Left forelimb (tissue), 1 donor: ENCODE data around the gene CDCA8.

Source experiments
- DNase-seq: peaks from one replicate; pipeline ENCODE4 v3.0.0-alpha.2; 2018; ENCODE audit warnings: low spot score

The CDCA8 gene

GRCh38 chr1:37692078-37692833 lies at the start of gene CDCA8:
CDCA8 (plus strand) TSS chr1:37692516; CDS start chr1:37692691, 175 bp downstream.
- peak; percentile 99 for DNase-seq

GRCh38 chr1:37647281-37647680 lies 45.0 kb upstream of the CDCA8 start:
- DNase-seq = no peak

GRCh38 chr1:37650173-37650572 lies 42.1 kb upstream of the CDCA8 start:
- no peak for DNase-seq

GRCh38 chr1:37650721-37651120 lies 41.6 kb upstream of the CDCA8 start:
- DNase-seq = no peak

- DNase-seq = no peak
These were observed 40.5 kb upstream of the CDCA8 start for GRCh38 chr1:37651803-37652202.

- no peak for DNase-seq
These were observed 39.3 kb upstream of the CDCA8 start for GRCh38 chr1:37652976-37653375.

- DNase-seq = no peak
These were observed 38.4 kb upstream of the CDCA8 start for GRCh38 chr1:37653906-37654305.

GRCh38 chr1:37655274-37655673 lies 37.0 kb upstream of the CDCA8 start:
- DNase-seq = no peak

GRCh38 chr1:37656026-37656425 lies 36.3 kb upstream of the CDCA8 start:
- DNase-seq = no peak

- no peak for DNase-seq
These were observed 35.4 kb upstream of the CDCA8 start for GRCh38 chr1:37656881-37657280.

- no peak for DNase-seq
These were observed 34.5 kb upstream of the CDCA8 start for GRCh38 chr1:37657620-37658412.

GRCh38 chr1:37658486-37658885 lies 33.8 kb upstream of the CDCA8 start:
- DNase-seq = no peak

GRCh38 chr1:37660664-37661063 lies 31.7 kb upstream of the CDCA8 start:
- DNase-seq = no peak

GRCh38 chr1:37661401-37661800 lies 30.9 kb upstream of the CDCA8 start:
- no peak for DNase-seq

GRCh38 chr1:37662031-37662755 lies 30.1 kb upstream of the CDCA8 start:
- DNase-seq = no peak

GRCh38 chr1:37663426-37664000 lies 28.8 kb upstream of the CDCA8 start:
- no peak for DNase-seq

- no peak for DNase-seq
These were observed 26.0 kb upstream of the CDCA8 start for GRCh38 chr1:37666241-37666867.

- no peak for DNase-seq
These were observed 25.2 kb upstream of the CDCA8 start for GRCh38 chr1:37667023-37667671.

- DNase-seq = no peak
These were observed 22.2 kb upstream of the CDCA8 start for GRCh38 chr1:37670133-37670532.

GRCh38 chr1:37671261-37671660 lies 21.1 kb upstream of the CDCA8 start:
- DNase-seq = no peak

- DNase-seq = no peak
These were observed 20.0 kb upstream of the CDCA8 start for GRCh38 chr1:37672136-37672870.
